Measurements from ENCODE around the gene IL13RA2. TPM values are rescaled to one million over a fixed set of nuclear protein-coding genes. Genes with fewer than 3 reads are reported as not detected.

Gene IL13RA2
- total and polyA plus RNA-seq, 2 donors: 1.7 to 7.0 TPM

DNA sequence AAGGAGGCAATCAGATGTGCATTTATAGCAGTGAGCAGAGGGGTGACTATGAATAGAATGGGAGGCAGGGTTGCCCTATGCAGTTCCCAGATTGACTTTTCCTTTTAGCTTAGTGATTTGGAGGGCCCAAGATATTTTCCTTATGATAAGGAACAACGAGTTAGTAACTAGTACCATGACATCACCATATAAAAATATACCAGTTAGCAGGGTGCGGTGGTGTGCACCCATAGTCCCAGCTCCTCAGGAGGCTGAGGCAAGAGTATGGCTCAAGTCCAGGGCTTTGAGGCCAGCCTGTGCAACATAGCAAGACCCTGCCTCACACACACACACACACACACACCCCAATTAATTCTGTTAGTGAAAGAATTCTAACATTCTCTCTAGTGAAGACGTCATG, 53.0 kb downstream of the IL13RA2 start:
- no peak overlapping the region for H3K4me3 ChIP-seq (ENCODE audit: low read length in 2 of 2)
- H3K27ac ChIP-seq (ENCODE audit: low read depth in 1 of 2, low read length in 1 of 2): no peak overlapping the region
- 86% methylated on average over 3 of the region's 3 CpGs for WGBS
- H3K4me1 ChIP-seq (ENCODE audit: control insufficient read depth in 2 of 2, insufficient read depth in 2 of 2, low read length in 2 of 2): no peaks in the 10 kb centered on the region
- no peaks in the 10 kb centered on the region for H3K27me3 ChIP-seq (ENCODE audit: control insufficient read depth in 2 of 2, insufficient read depth in 1 of 2, low read length in 1 of 2)
- no peaks in the 10 kb centered on the region for H3K9me3 ChIP-seq (ENCODE audit: control insufficient read depth in 2 of 2, insufficient read depth in 1 of 2, low read length in 1 of 2)
- no peak for DNase-seq (ENCODE audit: low read depth in 6 of 9, low spot score in 9 of 9)
- H3K36me3 ChIP-seq (ENCODE audit: control insufficient read depth in 2 of 2, insufficient read depth in 2 of 2, low read length in 1 of 2): no peaks in the 10 kb centered on the region

GRCh38 chrX:114962209-114962608, 55.2 kb downstream of the IL13RA2 start:
- no peaks in the 10 kb centered on the region for H3K4me1 ChIP-seq (ENCODE audit: control insufficient read depth in 2 of 2, insufficient read depth in 2 of 2, low read length in 2 of 2)
- H3K27me3 ChIP-seq (ENCODE audit: control insufficient read depth in 2 of 2, insufficient read depth in 1 of 2, low read length in 1 of 2): no peaks in the 10 kb centered on the region

DNA sequence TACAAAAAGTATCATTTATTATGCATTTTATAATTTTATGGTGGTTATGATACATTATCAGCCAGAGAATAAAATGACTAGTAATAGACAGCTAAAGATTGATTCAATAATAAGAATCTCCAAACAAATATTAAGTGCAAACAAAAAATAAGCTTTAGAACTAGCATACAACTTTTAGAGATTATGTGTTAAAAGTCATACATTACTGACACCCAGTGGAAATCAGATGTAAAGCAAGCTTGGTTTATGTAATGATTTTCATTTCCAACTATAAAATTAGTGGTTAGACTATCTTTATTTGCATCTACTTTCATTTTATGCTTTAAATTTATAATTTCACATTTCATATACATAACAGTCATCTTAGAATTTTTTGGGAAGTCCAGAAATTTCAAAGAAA, 57.7 kb downstream of the IL13RA2 start:
- Histone ChIP-seq H3K9me3 (ENCODE audit: control insufficient read depth in 2 of 2, insufficient read depth in 1 of 2, low read length in 1 of 2) (no peaks in the 10 kb centered on the region), H3K4me3 (ENCODE audit: low read length in 2 of 2) (no peak overlapping the region), H3K4me1 (ENCODE audit: control insufficient read depth in 2 of 2, insufficient read depth in 2 of 2, low read length in 2 of 2) (no peaks in the 10 kb centered on the region), H3K27ac (ENCODE audit: low read depth in 1 of 2, low read length in 1 of 2) (no peak overlapping the region), H3K27me3 (ENCODE audit: control insufficient read depth in 2 of 2, insufficient read depth in 1 of 2, low read length in 1 of 2) (no peaks in the 10 kb centered on the region), H3K36me3 (ENCODE audit: control insufficient read depth in 2 of 2, insufficient read depth in 2 of 2, low read length in 1 of 2) (no peaks in the 10 kb centered on the region)
- DNase-seq (ENCODE audit: low read depth in 6 of 9, low spot score in 9 of 9): no peak

More at GRCh38 chrX:114962209-114962608, 55.2 kb downstream of the IL13RA2 start:
- H3K9me3 ChIP-seq (ENCODE audit: control insufficient read depth in 2 of 2, insufficient read depth in 1 of 2, low read length in 1 of 2): no peaks in the 10 kb centered on the region
- no peaks in the 10 kb centered on the region for H3K36me3 ChIP-seq (ENCODE audit: control insufficient read depth in 2 of 2, insufficient read depth in 2 of 2, low read length in 1 of 2)
- H3K4me3 ChIP-seq (ENCODE audit: low read length in 2 of 2): no peak overlapping the region
- no peak for DNase-seq (ENCODE audit: low read depth in 6 of 9, low spot score in 9 of 9)
- H3K27ac ChIP-seq (ENCODE audit: low read depth in 1 of 2, low read length in 1 of 2): no peak overlapping the region

Other genes starting within 250 kb of the IL13RA2 start
- gene RBMXL3, start 171.8 kb upstream of the IL13RA2 start, total RNA-seq: not detected
- not detected for gene RBMXL3, start 171.8 kb upstream of the IL13RA2 start, polyA plus RNA-seq
- gene LRCH2, start 216.5 kb upstream of the IL13RA2 start, total RNA-seq: 1.0 TPM
- gene LRCH2, start 216.5 kb upstream of the IL13RA2 start, polyA plus RNA-seq: 0.98 TPM

Measured in thymus (tissue), 11 donors.